PC-3 (cell line): ENCODE results near the gene OR51M1. TPM values are rescaled to one million over a fixed set of nuclear protein-coding genes. Genes with fewer than 3 reads are reported as not detected.

Experiments
- ATAC-seq: fragments of 200-7000 bp; cut with Tn5 transposase; 2 replicates; pipeline ENCODE4 v1.9.1; 2020; ENCODE audit warnings: mild to moderate bottlenecking, moderate library complexity
- BruUV-seq: library from RNA; stranded (reverse); fragments of 400-500 nt; replicated peaks from 2 replicates; lab custom pipeline; 2021; lab: Mats Ljungman, UMichigan
- CTCF ChIA-PET: fragments of 300-600 bp; sonication (Branson Sonifier 250); formaldehyde crosslinking; loops from one replicate; lab custom pipeline; 2022; ENCODE audit warnings: antibody characterized with exemption; lab: Charles Lee
- POLR2A ChIA-PET: fragments of 300-600 bp; sonication (Branson Sonifier 250); formaldehyde crosslinking; loops from one replicate; lab custom pipeline; 2022; ENCODE audit warnings: antibody characterized with exemption; ENCODE audit not compliant: unreplicated experiment; lab: Charles Lee
- DNase-seq: peaks from one replicate; pipeline ENCODE4 v3.0.0-alpha.2; 2015
- H2AFZ ChIP-seq: fragments of 300-600 bp; sonication (generic); 2 replicates; pipeline ENCODE4 v1.6.0; 2016; ENCODE audit warnings: antibody characterized with exemption, low read length
- H3F3A ChIP-seq: fragments of 300-600 bp; sonication (generic); one replicate; pipeline ENCODE4 v1.6.0; 2017; ENCODE audit warnings: antibody characterized with exemption, low read length, control low read depth, mild to moderate bottlenecking; ENCODE audit not compliant: unreplicated experiment
- H3K27ac ChIP-seq: fragments of 300-600 bp; sonication (generic); 2 replicates; pipeline ENCODE4 v1.5.1; 2016; ENCODE audit warnings: mild to moderate bottlenecking, low read length
- H3K27me3 ChIP-seq: fragments of 300-600 bp; sonication (generic); 2 replicates; pipeline ENCODE4 v1.6.1; 2016; ENCODE audit warnings: low read length, mixed read lengths
- H3K36me3 ChIP-seq: fragments of 300-600 bp; sonication (generic); 2 replicates; pipeline ENCODE4 v1.6.1; 2016; ENCODE audit warnings: low read depth, mixed run types, low read length, mixed read lengths
- H3K4me1 ChIP-seq: fragments of 300-600 bp; sonication (generic); 2 replicates; pipeline ENCODE4 v1.5.1; 2016; ENCODE audit warnings: low read length; ENCODE audit not compliant: insufficient read depth
- H3K4me2 ChIP-seq: fragments of 300-600 bp; sonication (generic); 2 replicates; pipeline ENCODE4 v1.6.0; 2016; ENCODE audit warnings: low read length
- H3K4me3 ChIP-seq: fragments of 300-600 bp; sonication (generic); 2 replicates; pipeline ENCODE4 v1.5.1; 2016; ENCODE audit warnings: mild to moderate bottlenecking, low read length, mixed read lengths
- H3K79me2 ChIP-seq: fragments of 300-600 bp; sonication (generic); 2 replicates; pipeline ENCODE4 v1.6.1; 2017; ENCODE audit warnings: low read length, mixed read lengths
- H3K9ac ChIP-seq: fragments of 300-600 bp; sonication (generic); 2 replicates; pipeline ENCODE4 v1.6.0; 2016; ENCODE audit warnings: mild to moderate bottlenecking, low read length
- H3K9me2 ChIP-seq: fragments of 300-600 bp; sonication (generic); replicated peaks from 2 replicates; pipeline ENCODE4 v1.6.1; 2016; ENCODE audit warnings: mixed run types, low read length, mixed read lengths
- H3K9me3 ChIP-seq: fragments of 300-600 bp; sonication (generic); 2 replicates; pipeline ENCODE4 v1.6.1; 2016; ENCODE audit warnings: low read length, mixed read lengths
- H4K20me1 ChIP-seq: fragments of 300-600 bp; sonication (generic); 2 replicates; pipeline ENCODE4 v1.6.1; 2016; ENCODE audit warnings: low read length, mixed read lengths
- CTCF ChIP-seq: fragments of 300-600 bp; sonication (generic); conservative IDR thresholded peaks from 2 replicates; pipeline ENCODE4 v1.5.1; 2017; ENCODE audit warnings: antibody characterized with exemption, low read depth, mild to moderate bottlenecking, low read length
- EZH2 ChIP-seq: fragments of 300-600 bp; sonication (generic); IDR thresholded peaks from one replicate; pipeline ENCODE4 v1.6.1; 2017; ENCODE audit warnings: antibody characterized with exemption, mild to moderate bottlenecking, low read length; ENCODE audit not compliant: unreplicated experiment
- EZH2phosphoT487 ChIP-seq: fragments of 300-600 bp; sonication (generic); IDR thresholded peaks from 2 replicates; pipeline ENCODE4 v1.6.1; 2018; ENCODE audit warnings: mild to moderate bottlenecking, antibody characterized with exemption, low read length, borderline replicate concordance
- intact Hi-C: fragments of 100-400 bp; cut with micrococcal nuclease; formaldehyde crosslinking; loops from 2 replicates; pipeline ENCODE4 v1.9.0; 2023
- total RNA-seq: library from RNA; depleted of rRNA; stranded (reverse); fragments of >200 nt; gene quantifications from 2 replicates; pipeline ENCODE4 v1.2.3, GENCODE V29; 2014

Gene OR51M1
- total RNA-seq, 1 experiment from 2014 or later, result not detected

GRCh38 chr11:5405173-5405572 lies 21.6 kb downstream of the OR51M1 start:
- no peak for TF ChIP-seq EZH2phosphoT487
- TF ChIP-seq EZH2, result no peak
- TF ChIP-seq CTCF, result no peak
- intact Hi-C loops, result no loop called here
- H3K27me3 ChIP-seq, result 0 out of 2 replicates have a peak, but pooled peaks cover 5% of the 10 kb centered on the region
- no peaks in the 10 kb centered on the region for H3K9me3 ChIP-seq
- H3K4me1 ChIP-seq, result no peaks in the 10 kb centered on the region
- no peak overlapping the region for H3K27ac ChIP-seq
- H4K20me1 ChIP-seq, result no peaks in the 10 kb centered on the region
- H3K79me2 ChIP-seq, result no peaks in the 10 kb centered on the region
- no peak overlapping the region for H3K9ac ChIP-seq
- H3K36me3 ChIP-seq, result no peaks in the 10 kb centered on the region
- ChIA-PET POLR2A (no interaction called here), CTCF (no interaction called here)
- H3K4me3 ChIP-seq, result no peak overlapping the region
- DNase-seq (no peak), ATAC-seq (no peak)
- no peaks in the 10 kb centered on the region for H3F3A ChIP-seq
- no peaks in the 10 kb centered on the region for H3K9me2 ChIP-seq
- BruUV-seq, result no TSS peak
- no peak overlapping the region for H2AFZ ChIP-seq
- H3K4me2 ChIP-seq, result no peak overlapping the region

DNA sequence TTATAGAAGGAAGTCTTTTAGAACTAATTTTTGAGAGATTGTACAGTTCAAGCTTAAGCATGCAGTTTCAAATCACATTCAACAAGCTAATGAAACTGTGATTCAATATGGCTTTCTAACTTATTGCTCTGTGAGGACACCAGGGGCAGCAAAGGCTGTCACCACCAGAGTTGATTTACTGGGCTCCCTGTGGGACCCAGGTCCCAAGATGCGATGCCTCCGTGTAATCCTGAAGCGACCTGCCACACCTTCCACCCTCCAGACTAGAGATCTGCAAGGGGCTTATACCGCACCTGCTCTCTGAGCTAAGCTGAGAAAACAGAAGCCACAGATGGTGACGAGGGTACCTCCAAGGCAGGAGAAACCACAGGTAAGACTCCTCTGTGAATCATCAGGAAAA lies 37.4 kb downstream of the OR51M1 start:
- no peaks in the 10 kb centered on the region for H3K9me2 ChIP-seq
- H3F3A ChIP-seq, result no peaks in the 10 kb centered on the region
- H3K27me3 ChIP-seq, result peaks cover 24% of the 10 kb centered on the region
- H3K4me1 ChIP-seq, result no peaks in the 10 kb centered on the region
- H4K20me1 ChIP-seq, result no peaks in the 10 kb centered on the region
- CTCF ChIA-PET, result no interaction called here
- no peak overlapping the region for H3K9ac ChIP-seq
- no peak overlapping the region for H3K4me3 ChIP-seq
- POLR2A ChIA-PET, result no interaction called here
- intact Hi-C loops, result no loop called here
- no peaks in the 10 kb centered on the region for H3K79me2 ChIP-seq
- TF ChIP-seq CTCF, result no peak
- no peak for TF ChIP-seq EZH2phosphoT487
- TF ChIP-seq EZH2, result no peak
- H3K36me3 ChIP-seq, result no peaks in the 10 kb centered on the region
- DNase-seq (no peak), ATAC-seq (no peak)
- H3K9me3 ChIP-seq, result no peaks in the 10 kb centered on the region
- H3K27ac ChIP-seq, result no peak overlapping the region
- no peak overlapping the region for H2AFZ ChIP-seq
- H3K4me2 ChIP-seq, result no peak overlapping the region
- BruUV-seq, result no TSS peak

- Histone ChIP-seq H3K9me2 (no peaks in the 10 kb centered on the region), H3K36me3 (no peaks in the 10 kb centered on the region), H3K4me2 (no peak within 1 kb of the TSS), H3K9me3 (no peaks in the 10 kb centered on the region), H3K4me1 (no peaks in the 10 kb centered on the region), H3K79me2 (no peaks in the 10 kb centered on the region), H3K27me3 (peaks cover 26% of the 10 kb centered on the region), H3F3A (no peaks in the 10 kb centered on the region), H4K20me1 (no peaks in the 10 kb centered on the region), H3K9ac (no peak within 1 kb of the TSS), H3K27ac (no peak within 1 kb of the TSS), H2AFZ (no peak within 1 kb of the TSS), H3K4me3 (no peak within 1 kb of the TSS)
- ATAC-seq (no peak), DNase-seq (no peak)
- BruUV-seq, result no TSS peak
- intact Hi-C loops, result no loop called here
- TF ChIP-seq CTCF (no peak), EZH2phosphoT487 (no peak), EZH2 (no peak)
- POLR2A ChIA-PET, result no interaction called here
- CTCF ChIA-PET, result no interaction called here
These were observed 38.2 kb downstream of the OR51M1 start, which contains the start of gene OR51Q1 for GRCh38 chr11:5421811-5422210. OR51Q1 (plus strand) TSS chr11:5422111; CDS start chr11:5422201, 90 bp downstream.
